ENCODE results near the gene CDIPT.

- TF ChIP-seq CTCF (IDR thresholded peaks at IDR 0.05) (no peak), POLR2A (IDR thresholded peaks at IDR 0.05) (no peak)
Observed at GRCh38 chr16:29821643-29822115, 41.3 kb downstream of the CDIPT start.

Measured in heart left ventricle (tissue), 13 donors.